GM21526 (cell line): ENCODE measurements around the gene NDUFAF2.
"Not testable (repeated sequence)": the region's sequence is repeated elsewhere in the genome, so short reads cannot be mapped to it uniquely, and the experiment has no call there.

Source experiments
- ATAC-seq: cut with Tn5 transposase; IDR thresholded peaks from one replicate; pipeline ENCODE4 v1.9.1; 2021; ENCODE audit warnings: moderate library complexity; ENCODE audit not compliant: unreplicated experiment, low FRiP score

NDUFAF2 gene

DNA sequence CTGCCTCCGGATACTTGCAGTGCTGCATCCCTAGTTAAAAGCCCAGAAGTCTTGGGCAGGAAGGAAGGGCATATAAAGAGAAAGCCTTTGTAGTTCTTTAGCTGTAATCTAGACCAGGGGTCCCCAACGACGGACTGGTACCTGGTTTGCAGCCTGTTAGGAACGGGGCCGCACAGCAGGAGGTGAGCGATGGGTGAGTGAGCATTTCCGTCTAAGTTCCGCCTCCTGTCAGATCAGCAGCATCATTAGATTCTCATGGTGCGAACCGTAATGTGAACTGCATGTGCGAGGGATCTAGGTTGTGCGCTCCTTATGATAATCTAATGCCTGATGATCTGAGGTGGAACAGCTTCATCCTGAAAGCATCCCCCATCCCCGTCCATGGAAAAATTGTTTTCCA is 218.9 kb downstream of the NDUFAF2 start:
- no peak for ATAC-seq

DNA sequence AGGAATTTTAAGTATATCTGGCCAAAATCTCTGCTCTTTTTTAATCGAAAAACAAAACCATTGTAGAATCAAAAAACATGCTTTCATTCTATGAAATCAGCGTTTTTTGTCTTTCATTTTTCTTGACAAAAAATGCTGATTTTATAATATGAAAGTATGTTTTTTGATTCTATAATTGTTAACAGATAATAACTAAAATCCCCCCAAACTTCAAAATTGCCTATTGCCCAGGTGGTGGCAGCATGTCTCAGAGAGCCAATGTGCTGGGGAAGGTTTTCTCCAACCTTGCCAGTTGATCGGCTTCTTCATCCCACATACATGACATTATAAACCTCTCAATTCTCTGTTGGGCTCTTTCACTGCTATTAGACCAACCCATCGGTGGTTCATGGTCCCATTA is 222.4 kb downstream of the NDUFAF2 start:
- ATAC-seq = no peak

DNA sequence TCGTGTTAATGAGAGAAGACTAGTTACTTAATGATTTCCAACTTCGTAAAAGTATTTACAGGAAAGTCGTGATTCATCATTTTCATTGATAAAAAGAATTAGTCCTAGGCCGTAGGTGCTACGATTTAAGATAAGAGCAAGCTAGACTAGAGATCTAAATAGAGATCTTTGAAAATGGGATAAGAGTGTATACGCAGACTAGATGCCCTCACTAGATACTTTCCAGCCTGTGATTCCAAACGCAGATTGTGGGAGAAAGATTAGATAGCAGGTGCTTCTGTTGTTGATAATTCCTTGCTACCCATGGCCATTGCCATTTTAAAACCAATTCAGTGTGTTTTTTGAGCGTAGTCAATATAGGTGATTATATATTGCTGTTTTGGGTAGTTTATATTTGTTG is 223.9 kb downstream of the NDUFAF2 start:
- ATAC-seq = no peak

DNA sequence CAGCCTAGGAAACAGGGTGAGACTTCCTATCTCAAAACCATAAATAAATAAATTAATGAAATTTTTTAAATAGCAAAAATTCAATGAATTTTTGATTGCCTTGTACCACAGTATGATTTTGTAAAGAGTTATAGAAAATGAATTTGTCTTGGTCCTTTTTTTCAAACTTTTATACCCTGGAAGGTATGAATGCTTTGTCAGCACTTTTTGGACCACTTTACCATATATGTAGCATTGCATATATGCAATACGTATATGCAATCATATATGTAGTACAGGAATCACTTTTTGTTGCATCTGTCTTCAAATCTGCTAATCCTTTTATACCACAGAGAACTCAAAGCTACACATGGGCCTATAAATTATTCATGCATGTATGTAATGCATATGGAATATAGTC is 226.5 kb downstream of the NDUFAF2 start:
- ATAC-seq = no peak

DNA sequence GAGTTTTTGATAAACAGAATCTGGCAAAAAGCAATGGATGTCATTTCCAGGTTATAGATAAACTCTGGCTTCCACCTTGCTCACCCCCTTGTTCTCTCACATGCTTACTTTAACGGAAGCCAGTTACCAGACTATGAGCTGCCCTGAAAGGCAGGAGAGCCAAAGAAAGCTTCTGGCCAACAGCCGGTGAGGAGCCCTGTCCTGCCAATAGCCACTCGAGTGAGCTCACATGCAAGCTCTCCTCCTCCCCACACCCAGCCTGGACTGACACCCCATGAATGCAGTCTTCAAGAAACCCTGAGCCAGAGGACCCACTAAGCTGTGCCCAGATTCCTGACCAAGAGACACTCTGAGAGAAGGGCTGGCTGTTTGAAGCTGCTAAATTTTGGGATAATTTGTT is 231.6 kb downstream of the NDUFAF2 start:
- no peak for ATAC-seq

DNA sequence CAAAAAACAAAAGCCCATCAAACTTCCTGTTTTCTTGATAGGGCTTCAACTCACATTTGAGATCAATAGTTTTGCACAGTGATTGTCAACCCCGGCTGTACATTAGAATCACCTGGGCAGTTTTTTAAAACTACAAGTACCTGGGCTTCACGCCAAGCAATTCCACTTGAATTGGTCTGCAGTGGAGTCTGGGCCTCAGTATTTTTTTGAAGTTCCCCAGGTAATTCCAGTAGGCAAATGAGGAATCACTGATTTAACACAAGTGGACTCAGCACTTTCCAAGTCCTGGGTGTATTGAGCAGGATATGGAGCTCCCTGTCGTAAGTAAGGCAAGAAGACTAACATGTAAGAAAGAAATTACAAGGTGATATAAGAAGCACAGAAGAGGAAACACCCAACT is 232.1 kb downstream of the NDUFAF2 start:
- ATAC-seq = no peak

DNA sequence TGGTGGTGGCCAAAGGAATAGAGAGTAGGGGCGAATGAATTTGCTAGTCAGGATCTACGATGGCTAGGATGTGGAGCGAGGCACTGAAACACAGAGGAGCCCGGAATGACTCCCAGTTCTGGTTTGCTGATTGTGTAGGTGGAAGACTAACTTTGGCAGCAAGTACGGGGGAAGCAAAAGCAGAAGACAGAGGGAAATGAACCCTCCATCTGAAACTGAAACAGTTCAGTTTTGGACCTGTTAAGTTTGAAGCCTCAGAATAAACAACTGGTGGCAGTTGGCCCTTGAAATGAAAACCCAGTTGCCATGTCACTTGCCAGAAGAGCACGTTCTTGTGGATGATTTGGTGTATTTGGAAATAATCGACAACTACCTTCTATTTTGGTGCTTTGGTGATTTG is 232.7 kb downstream of the NDUFAF2 start:
- peak; percentile 90 for ATAC-seq

DNA sequence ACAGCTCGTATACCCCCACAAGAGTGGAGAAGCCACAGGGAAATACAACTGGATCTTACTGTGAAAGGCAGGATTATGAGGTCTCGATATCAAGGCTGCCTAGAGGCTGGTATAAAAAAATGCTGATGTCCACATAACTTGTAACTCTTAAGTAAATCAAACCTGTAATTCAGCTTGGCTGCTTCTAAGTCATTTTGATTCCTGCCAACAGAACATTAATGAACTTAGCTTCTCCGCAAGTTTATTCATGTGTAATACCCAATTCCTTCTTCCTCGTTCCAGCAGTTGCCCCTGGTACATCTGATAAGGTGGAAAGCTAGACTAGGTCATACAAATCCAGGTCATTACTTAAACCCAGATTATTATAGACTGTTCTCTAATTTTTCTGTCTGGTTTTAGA is 233.7 kb downstream of the NDUFAF2 start:
- ATAC-seq = no peak

DNA sequence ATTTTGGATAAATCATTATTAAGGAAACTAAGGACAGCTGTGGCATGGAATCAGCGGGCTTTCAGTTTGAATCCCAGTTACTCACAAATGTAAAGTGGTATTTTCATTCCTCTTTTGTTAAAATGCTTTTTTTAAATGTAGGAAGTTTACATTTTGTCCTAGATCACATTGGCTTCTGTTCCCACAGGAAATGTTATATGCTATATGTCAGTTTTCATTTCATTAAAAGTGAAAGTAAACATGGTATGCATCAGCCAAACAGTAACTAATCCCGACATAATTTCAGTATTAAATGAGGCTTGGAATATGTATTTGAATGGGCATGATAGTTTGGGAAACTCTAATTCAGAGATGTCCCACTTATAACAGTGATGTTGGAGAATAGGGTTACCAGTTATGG is 235.9 kb downstream of the NDUFAF2 start:
- no peak for ATAC-seq

DNA sequence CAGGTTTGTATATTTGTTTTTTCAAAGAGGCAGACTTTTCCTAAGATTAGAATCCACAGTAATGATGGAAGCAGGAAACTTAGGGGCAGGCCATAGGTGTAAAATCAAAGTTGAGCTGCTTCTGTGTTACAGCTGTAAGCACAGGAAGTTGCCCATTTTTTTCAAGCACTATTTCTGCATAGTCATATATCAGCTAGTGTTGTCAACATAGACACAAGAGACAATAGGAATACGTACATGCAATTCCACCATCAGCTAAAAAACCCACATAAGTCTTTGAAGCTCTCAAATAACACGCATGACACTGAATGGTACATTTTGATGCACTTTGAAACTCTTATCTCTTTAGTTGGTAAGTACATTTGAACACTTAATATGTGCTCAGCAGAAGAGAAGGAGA is 237.4 kb downstream of the NDUFAF2 start:
- no peak for ATAC-seq

DNA sequence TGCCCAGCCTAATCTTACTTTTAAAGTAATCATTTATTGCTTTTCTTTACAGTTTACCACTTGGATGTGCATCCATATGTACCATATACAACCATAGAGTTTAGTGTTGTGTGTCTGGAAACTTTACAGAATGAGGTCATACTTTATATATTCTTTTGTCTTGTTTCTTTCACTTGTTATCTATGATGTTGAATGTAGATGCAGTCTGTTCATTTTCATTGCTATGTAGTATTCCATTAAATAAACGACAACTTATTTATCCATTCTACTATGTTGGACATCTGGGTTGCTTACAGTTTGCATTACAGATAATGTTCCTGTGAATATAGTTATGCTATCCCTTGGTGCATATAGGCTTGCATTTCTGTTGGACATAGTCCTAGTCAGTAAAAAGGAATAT is 238.5 kb downstream of the NDUFAF2 start:
- no peak for ATAC-seq

DNA sequence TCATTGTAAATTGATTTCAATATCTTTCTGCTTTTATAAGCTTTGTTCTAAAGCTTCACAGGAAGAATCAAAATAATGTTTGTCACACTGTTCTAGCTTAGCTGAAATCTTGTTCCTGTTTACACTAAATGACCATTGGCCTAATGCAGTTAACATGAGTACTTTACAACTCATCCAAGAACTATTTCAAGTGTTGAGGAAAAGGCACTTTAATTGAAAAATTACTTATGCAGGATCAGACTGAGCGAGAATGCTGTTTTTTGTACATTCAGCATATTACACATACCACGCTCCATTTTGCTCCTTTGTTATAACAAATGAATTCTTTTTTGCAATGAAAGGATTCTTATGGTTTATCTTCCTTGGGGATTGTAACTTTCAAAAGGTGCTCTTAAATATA is 239.7 kb downstream of the NDUFAF2 start:
- no peak for ATAC-seq

DNA sequence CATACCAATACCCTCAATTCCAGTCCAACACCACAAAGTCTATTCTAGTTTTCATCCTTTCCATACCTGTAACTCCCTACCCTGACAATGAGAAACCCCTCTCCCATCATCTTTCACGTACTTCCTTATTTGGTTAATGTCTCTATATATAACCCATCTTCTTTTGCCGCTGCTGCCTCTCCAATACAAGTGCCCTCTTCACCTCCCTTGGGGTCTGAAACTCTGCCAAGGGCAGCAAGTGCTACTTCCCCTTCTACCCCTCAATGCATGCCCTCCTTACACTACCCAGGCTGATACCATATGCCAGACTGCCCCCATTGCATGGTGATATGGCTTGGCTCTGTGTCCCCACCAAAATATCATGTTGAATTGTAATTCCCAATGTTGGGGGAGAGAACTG is 241.6 kb downstream of the NDUFAF2 start:
- ATAC-seq = no peak

DNA sequence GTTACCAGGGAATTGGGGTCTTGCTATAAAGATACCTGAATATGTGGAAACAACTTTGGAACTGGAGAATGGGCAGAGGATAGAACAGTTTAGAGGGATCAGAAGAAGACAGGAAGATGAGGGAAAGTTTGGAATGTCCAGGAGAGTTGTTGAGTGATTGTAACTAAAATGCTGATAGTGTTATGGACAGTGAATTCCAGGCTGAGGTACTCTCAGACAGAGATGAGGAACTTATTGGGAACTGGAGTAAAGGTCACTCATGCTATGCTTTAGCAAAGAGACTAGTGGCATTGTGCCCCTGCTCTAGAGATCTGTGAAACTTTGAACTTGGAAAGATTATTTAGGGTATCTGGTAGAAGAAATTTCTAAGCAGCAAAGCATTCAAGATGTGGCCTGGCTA is 242.3 kb downstream of the NDUFAF2 start:
- ATAC-seq = not testable (repeated sequence)

DNA sequence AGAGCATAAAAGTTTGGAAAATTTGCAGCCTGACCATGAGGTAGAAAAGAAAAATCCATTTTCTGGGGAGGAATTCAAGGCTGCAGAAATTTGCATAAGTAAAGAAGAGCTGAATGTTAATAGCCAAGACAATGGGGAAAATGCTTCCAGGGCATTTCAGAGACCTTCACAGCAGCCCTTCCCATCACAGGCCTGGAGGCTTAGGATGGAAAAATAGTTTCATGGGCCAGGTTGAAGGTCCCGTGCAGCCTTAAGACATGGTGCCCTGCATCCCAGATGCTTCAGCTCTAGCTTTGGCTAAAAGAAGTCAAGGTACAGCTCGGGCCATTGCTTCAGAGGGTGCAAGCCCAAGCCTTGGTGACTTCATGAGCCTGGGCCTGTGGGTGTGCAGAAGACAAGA is 242.8 kb downstream of the NDUFAF2 start:
- ATAC-seq = not testable (repeated sequence)

DNA sequence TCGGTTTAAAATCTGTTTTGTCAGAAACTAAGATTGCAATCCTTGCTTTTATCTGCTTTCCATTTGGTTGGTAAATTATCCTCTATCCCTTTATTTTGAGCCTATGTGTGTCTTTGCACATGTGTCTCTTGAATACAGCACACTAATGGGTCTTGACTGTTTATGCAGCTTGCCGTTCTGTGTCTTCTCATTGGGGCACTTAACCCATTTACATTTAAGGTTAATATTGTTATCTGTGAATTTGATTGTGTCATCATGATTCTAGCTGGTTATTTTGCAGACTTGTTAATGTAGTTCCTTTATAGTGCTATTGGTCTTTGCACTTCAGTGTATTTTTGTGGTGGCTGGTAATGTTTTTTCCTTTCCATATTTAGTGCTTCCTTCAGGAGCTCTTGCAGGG is 253.6 kb downstream of the NDUFAF2 start:
- no peak for ATAC-seq

DNA sequence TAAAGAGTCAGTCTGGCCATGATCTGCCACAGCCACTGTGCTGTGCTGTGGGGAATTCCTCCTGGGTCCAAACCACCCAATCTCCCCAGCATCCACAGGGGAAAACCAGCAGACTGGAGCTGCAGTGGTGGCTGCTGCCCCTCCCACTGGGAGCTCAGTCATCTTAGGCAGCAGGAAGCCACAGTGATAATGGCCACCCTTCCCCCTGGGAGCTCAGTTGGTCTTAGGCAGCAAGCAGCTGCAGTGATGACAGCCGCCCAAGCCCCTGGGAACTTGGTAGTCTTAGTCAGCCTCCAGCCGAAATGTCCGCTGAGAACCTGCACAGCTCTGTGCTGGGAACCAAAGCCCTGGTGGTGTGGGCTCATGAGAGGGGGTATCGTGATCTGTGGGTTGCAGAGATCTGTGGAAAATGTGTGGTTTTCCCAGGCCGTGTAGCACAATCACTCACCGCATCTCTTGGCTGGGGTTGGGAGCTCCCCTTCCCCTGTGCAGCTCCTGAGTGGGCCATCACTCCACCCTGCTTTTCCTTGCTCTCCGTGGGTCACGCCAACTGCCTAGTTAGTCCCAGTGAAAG is 255.7 kb downstream of the NDUFAF2 start:
- ATAC-seq = no peak

DNA sequence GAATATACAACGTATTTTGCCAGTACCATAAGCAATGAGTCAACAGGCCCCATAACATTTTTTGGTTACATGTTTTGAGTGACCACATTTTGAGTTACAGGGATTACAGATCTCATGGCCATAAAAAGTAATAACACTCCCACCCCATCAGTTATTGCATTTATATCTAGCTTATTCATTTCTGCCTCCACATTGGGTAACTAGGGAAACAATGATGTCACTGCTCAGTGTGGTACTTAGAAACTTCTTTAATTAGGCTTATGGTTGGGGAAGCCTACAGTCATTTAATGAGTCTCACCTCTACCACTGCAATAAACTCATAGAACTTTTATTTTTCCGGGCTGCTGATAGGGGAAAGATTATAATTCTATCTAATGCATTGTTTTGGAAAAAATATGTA is 257.2 kb downstream of the NDUFAF2 start:
- no peak for ATAC-seq
